ENCODE results near the gene TRIM22.

The TRIM22 gene

DNA sequence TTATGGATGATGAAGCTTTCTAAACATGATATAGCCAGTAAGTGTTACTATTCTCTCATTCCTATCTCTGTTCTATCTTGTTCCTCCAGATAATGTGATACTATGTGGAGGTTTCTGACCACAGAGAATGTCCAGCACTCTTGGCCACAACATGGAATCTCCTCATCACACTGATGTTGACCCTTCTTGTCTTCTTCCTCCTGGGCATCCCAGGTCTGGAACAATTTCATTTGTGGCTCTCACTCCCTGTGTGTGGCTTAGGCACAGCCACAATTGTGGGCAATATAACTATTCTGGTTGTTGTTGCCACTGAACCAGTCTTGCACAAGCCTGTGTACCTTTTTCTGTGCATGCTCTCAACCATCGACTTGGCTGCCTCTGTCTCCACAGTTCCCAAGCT lies 36.8 kb downstream of the TRIM22 start:
- H3K4me3 ChIP-seq (ENCODE audit: low read depth, low read length) = no peak overlapping the region
- DNase-seq (ENCODE audit: low read depth) = no peak
- TF ChIP-seq, protein P1, sequence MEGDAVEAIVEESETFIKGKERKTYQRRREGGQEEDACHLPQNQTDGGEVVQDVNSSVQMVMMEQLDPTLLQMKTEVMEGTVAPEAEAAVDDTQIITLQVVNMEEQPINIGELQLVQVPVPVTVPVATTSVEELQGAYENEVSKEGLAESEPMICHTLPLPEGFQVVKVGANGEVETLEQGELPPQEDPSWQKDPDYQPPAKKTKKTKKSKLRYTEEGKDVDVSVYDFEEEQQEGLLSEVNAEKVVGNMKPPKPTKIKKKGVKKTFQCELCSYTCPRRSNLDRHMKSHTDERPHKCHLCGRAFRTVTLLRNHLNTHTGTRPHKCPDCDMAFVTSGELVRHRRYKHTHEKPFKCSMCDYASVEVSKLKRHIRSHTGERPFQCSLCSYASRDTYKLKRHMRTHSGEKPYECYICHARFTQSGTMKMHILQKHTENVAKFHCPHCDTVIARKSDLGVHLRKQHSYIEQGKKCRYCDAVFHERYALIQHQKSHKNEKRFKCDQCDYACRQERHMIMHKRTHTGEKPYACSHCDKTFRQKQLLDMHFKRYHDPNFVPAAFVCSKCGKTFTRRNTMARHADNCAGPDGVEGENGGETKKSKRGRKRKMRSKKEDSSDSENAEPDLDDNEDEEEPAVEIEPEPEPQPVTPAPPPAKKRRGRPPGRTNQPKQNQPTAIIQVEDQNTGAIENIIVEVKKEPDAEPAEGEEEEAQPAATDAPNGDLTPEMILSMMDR (IDR thresholded peaks at IDR 0.05; ENCODE audit: control insufficient read depth, extremely low read depth, insufficient read depth) = no peak

- TF ChIP-seq, protein P1 (IDR thresholded peaks at IDR 0.05; ENCODE audit: control insufficient read depth, extremely low read depth, insufficient read depth) = no peak
- no peak for DNase-seq (ENCODE audit: low read depth)
- H3K4me3 ChIP-seq (ENCODE audit: low read depth, low read length) = no peak overlapping the region
Measured at GRCh38 chr11:5727691-5728090, 38.1 kb downstream of the TRIM22 start.

- DNase-seq (ENCODE audit: low read depth) = no peak
- TF ChIP-seq, protein P1 (IDR thresholded peaks at IDR 0.05; ENCODE audit: control insufficient read depth, extremely low read depth, insufficient read depth) = no peak
- no peak within 1 kb of the TSS for H3K4me3 ChIP-seq (ENCODE audit: low read depth, low read length)
Measured at GRCh38 chr11:5736396-5736795, 46.8 kb downstream of the TRIM22 start, which contains the start of gene OR56B1. OR56B1 (plus strand) TSS chr11:5736448; CDS start chr11:5736517, 69 bp downstream.

DNA sequence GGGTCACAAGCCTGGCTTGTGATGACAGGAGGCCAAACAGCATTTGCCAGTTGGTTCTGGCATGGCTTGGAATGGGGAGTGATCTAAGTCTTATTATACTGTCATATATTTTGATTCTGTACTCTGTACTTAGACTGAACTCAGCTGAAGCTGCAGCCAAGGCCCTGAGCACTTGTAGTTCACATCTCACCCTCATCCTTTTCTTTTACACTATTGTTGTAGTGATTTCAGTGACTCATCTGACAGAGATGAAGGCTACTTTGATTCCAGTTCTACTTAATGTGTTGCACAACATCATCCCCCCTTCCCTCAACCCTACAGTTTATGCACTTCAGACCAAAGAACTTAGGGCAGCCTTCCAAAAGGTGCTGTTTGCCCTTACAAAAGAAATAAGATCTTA lies 47.5 kb downstream of the TRIM22 start:
- TF ChIP-seq, protein P1 (IDR thresholded peaks at IDR 0.05; ENCODE audit: control insufficient read depth, extremely low read depth, insufficient read depth) = no peak
- no peak overlapping the region for H3K4me3 ChIP-seq (ENCODE audit: low read depth, low read length)
- no peak for DNase-seq (ENCODE audit: low read depth)

DNA sequence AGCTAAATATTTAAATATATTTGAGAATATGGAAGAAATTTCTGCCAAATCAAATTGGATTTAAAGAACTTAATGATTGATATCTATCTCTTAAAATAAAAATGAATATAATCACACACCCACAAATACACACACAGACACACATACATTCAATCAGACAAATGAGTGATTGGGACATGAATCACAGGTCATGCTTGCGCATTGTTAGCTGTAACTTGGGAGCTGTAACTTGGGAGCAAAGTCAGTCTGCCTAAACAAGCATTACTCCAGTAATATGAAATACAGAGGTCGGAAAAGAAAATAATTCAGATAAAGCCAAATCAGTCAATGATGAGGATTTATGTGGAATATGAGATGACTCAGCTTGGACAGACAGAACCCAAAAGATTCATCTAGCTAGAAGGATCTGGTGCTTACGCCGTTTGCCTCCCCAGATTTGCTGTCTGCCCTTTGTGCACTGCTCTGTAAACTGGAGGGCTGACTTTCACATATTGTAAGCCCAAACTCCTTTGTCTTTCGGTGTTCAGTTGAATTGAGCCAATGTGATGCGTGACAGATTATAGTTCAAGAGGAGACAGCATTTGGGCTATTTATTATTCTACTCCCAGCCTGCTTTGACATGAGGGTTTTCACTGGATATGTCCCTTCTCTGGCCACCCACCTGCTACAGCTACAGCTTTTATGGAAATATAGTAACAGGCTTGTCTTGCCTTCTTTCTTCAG lies 48.2 kb downstream of the TRIM22 start:
- no peak for DNase-seq (ENCODE audit: low read depth)
- H3K4me3 ChIP-seq (ENCODE audit: low read depth, low read length) = no peak overlapping the region
- TF ChIP-seq, protein P1 (IDR thresholded peaks at IDR 0.05; ENCODE audit: control insufficient read depth, extremely low read depth, insufficient read depth) = no peak

DNA sequence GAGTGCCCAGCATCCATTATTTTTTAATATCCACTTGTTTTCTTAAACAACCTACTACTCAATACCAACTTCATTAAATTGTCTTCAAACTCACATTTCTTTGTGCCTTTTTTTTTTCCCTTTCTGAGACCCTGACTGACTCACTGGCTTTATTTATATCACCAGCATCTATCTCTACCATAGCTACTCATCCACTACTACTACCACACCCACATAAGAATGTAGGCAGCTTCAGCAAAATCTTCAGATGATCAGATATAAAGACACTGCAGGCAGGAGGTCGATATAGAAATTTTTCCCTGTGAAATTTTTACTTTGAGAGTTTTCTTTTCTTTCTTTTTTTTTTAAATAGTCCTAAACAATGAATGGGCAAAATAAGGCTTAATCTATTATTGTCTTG lies 48.8 kb downstream of the TRIM22 start:
- no peak for DNase-seq (ENCODE audit: low read depth)
- no peak overlapping the region for H3K4me3 ChIP-seq (ENCODE audit: low read depth, low read length)
- TF ChIP-seq, protein P1 (IDR thresholded peaks at IDR 0.05; ENCODE audit: control insufficient read depth, extremely low read depth, insufficient read depth) = no peak

DNA sequence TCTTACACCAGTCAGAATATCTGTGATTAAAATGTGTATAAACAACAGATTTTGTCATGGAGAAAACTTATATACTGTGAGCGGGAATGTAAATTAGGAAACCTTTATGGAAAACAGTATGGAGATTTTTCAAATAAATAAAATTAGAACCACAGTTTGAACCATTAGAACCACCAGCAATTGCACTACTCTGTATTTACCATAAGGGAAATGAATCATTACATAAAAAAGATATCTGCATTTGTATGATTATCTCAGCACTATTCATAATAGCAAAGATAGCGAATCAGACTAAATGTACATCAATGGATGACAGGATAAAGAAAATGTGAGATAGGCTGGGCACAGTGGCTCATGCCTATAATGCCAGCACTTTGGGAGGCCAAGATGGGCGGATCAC lies 57.0 kb downstream of the TRIM22 start:
- TF ChIP-seq, protein P1 (IDR thresholded peaks at IDR 0.05; ENCODE audit: control insufficient read depth, extremely low read depth, insufficient read depth) = no peak
- DNase-seq (ENCODE audit: low read depth) = no peak
- no peak overlapping the region for H3K4me3 ChIP-seq (ENCODE audit: low read depth, low read length)
